ACHN (cell line): ENCODE measurements around the gene ONECUT1.

Source experiments
- DNase-seq: peaks from one replicate; pipeline ENCODE4 v3.0.0-alpha.2; 2015
- in situ Hi-C: cut with HindIII; loops from 2 replicates; pipeline ENCODE4 v1.10.0; 2017; ENCODE audit warnings: low sequenced_read_pairs, low pct_ligation_motif_present, low pct_unique_long_range_greater_than_20kb

The ONECUT1 gene

DNA sequence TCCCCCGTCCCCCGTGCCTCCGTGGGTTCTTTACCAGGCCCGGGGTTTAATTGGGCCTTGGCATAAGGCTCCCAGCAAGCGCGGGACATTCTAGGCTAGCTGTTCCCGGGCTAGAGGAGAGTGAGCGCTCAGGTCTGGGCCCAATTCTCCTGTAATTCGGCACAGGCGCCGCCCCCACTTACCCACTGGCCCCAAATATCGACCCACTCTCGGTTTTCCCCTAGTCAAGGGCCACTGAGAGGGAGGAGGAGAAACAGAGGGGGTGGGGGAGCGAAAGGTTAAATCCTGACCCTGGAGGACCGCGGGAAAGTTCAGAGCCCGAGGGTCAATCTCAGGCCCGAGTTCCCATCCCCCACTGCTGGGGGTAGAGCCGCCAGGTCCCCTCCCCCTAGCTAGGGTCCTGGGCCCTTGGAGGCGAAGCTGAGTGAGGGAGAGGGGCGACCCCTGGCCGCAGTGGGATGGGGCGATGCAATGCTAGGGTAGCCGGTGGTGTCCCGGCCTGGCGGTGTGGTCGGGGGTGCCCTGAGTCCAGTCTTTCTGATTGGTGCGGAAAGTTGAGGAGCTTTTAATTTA, 8.5 kb upstream of the ONECUT1 start:
- DNase-seq: no peak
- in situ Hi-C loops: no loop called here

DNA sequence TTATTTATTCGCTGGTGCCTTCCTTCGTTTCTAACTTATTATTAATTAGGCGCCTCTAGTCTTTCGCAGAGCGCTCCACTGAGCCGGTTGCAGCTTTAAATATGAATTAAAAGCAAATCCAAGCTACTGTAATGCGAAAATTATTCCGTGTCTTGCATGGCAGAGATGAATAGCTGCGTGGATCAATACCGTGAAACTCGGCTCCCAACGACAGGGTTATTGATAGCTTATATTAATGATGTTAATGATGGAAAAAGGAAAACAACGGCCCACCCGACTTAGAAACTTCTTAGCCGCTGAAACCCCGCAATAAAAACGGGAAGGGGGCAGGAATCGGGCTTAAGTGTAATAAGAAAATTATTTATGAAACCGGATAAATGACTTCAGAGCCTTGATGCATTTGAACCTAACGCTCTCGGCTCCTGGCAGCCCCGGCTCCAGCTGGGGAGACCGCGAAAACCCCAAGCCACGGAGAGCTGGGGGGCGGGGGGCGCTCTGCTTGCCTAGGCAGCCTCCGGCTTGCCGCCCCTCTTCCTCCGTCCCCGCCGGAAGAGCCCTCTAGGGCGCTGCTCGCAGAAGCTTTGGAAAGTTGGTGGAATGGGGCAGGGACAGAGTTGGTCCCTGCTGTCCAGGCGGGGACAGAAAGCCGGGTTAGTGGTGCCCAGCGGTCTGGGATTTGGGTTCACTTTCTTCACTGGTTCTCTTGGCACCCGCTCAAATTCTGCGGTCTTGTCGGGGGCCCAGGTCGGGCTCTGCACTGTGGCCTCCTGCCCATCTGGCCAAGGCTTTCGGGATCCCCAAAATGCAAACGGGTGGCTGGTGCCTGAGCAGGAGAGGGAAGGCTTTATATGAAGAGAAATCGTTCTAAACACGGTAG, 7.7 kb upstream of the ONECUT1 start:
- in situ Hi-C loops: no loop called here
- no peak for DNase-seq

DNA sequence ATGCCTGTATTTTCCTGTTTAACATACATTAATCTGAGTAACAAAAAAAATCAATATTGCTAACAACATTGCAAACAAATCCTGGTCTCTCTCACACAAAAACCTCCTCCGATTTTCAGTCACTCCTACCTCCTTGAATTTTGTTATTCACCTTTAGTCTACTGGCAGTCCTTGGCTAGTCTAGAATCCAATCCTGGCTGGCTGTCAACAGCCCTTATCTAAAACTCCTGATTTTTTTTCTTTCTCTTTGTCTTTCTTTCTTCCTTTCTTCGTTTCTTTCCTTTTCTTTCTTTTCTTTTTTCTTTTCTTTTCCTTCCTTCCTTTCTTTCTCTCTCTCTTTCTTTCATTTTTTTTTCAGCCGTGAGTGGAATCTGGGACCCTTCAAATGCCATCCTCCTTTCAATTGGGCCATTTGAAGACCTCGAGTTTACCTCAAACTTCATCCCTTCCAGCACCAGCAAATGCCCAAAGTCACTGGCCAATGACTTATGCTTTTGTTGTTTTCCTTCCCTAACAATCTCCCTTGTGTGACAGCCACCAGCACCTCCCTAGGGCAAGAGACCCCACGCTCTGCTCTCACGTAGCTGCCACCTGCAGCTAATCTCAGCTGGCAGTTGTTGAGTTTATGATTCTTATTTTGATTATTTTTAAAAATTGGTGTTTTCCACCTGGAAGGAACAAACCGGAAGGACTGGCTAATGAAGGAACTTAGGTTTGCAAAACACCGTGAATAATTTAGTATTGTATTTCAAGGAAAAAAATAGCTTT, 6.8 kb upstream of the ONECUT1 start:
- in situ Hi-C loops: no loop called here
- DNase-seq: no peak

DNA sequence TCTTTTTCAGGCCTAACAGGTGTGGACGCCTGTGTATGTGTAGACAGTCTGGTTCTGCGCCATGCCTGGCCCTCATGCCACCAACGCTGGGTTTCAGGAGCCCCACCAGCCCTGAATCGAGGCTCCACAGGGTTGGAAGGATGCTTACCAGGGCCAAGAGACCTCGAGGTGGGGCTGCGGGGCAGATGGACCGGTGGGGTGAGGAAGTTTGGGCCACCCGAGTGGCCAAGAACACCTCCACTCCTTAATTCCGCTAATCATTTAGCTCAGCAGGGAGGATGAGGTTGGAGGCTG, 6.0 kb upstream of the ONECUT1 start:
- in situ Hi-C loops: no loop called here
- DNase-seq: no peak

DNA sequence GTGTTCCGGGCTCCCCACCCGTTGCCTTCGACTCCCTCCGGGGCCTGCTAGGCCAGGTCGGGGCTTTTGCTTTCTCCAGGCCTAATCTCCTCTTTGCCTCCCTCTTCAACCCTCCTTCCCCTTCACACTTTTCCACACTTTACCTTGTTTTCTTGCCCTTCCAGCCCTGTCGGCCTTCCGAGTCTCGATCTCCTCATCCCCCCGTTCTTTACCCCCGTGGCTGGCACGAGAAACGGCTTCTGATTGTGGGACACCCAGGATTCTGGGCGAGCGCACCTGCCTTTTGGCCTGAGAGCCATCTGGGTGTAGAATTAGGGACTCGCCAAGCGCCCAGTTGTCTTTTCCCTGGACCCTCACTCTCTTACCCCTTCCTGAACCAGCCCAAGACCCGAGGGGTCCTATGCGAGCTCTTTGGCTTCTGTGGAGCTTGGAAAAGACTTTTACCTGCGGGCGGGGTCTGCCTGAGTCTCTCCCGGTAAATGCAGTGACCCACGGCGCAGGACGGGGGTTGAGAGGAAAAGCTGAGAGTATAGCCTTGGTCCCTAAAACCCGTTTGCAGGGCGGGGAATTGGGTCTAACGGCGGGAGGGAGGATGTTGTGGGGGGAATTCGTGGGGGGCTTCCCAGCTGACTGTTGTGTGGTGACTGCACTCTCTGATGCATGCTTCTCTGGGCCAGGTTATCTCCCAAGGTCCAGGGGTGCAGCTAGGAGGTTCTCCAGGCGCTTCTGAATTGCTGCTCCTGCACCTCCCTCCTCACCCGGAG, 5.5 kb upstream of the ONECUT1 start:
- in situ Hi-C loops: no loop called here
- no peak for DNase-seq

DNA sequence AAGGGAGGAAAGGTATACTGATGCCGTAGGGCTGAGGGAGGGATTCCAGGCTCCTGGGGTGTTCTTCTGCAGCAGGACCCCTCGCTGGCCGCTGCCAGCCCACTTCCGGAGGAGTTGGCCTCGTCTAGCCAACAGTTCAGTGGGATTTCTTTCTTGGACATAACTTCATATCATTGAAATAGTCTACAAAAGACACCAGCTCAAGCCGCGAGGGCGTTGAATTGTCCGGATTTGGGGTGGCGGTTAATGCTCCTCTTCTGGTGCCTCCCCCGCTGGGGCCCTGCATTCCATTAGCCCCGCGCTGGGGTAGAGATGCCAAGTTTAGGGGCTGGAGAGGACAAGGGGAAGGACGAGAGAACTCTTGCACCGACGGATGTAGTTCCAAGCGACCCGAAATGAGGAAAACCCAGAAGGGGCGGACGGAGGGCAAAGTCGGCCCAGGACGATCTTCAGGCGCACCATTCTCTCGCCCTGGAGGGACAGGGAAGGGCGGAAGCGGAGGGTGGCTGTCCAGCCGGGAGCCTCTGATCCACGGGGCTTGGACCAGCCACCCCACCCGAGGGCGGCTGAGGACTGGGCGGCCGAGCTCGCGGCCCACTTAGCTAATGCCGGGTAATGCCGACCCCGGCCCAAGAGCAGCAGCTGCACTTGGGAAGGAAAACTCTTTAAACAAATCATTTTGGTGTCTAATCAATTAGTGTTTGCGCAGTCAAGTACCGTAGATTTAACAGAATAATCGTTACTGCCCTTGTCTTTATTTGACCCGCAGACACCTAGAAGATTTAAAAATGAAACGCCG, 4.7 kb upstream of the ONECUT1 start:
- in situ Hi-C loops: no loop called here
- no peak for DNase-seq

DNA sequence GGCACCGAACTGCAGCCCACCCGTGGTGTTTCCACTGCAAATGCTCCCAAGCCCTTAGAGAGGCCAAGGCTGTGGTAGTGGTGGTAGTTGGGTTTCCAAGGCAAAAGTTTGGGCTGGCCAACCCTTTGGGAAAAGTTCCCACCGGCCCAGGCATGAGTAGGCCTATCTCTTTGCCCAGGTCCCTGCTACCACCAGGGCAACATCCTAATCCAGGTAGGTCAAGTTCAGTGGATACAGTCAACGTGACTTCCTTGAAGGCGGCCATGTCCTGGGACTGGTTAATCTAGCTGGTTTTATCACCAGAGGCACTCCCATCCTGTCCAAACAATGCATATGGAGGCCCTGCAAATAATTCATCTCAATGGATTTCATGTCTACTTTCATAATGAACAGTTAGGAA, 1.6 kb upstream of the ONECUT1 start:
- in situ Hi-C loops: no loop called here
- no peak for DNase-seq

DNA sequence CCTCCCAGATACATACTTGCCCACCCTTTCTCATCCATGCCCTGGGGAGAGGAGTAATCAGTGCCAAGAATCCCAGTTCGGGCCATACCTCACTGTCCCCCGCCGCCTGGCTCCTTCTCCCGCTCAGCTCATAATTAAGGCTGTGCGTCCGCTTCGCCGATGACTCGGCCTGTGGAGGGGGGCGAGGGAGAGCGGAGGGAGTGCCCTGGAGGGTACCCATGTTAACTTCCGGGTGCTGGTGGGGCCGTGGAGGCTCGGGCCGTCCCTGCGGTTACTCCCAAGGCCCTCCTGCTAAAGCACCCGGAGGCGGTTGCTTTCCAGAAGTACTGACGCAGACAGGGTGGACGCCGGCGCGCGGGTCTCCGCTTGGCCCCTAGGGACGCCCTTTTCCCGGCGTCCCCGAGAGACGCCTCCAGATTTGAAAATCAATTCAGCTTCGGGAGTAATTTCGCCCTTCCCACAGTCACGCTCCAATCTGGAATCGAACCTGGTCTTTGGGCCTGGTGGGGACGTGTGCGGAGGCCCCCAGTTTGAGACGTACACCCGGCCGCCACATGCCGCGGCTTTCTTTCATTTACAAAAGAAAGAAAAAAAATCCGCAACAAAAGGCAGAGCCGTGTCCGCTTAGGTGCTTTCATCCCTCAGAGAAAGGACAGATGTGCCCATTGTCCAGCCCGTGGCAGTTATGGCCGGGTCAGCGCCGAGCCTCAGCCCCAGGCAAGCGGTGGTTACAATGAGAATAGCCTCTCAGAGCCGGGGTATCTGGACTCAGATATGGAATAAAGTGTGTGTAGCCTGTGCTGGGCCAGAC, 1.0 kb upstream of the ONECUT1 start:
- in situ Hi-C loops: no loop called here
- no peak for DNase-seq

DNA sequence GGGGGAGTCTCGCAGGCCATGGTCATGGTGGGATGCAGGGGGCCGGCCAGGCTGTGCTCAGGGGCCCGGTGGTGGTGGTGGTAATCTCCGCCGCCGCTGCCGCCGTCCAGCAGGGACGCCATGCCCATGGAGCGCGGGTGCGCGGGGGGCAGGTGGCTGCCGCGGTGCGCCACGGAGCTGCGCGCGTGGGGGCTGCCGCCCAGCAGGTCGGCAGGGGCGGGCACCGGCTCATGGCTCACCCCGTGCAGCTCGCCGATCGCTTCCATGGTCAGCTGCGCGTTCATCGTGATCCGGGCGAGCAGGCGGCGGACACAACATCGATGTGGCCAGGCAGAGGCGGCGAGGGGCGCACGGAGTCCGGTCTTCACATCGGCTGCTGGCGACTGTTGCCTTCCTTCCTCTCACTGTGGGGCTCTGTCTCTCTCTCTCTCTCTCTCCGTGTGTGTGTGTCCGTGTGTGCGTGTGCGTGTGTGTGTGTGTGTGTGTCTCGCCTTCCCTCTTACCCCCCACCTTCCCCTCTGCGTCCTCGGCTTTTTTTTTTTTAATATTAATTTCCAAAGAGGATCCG, 451 bp downstream of the ONECUT1 start:
- in situ Hi-C loops: no loop called here
- DNase-seq: peak; percentile 12

DNA sequence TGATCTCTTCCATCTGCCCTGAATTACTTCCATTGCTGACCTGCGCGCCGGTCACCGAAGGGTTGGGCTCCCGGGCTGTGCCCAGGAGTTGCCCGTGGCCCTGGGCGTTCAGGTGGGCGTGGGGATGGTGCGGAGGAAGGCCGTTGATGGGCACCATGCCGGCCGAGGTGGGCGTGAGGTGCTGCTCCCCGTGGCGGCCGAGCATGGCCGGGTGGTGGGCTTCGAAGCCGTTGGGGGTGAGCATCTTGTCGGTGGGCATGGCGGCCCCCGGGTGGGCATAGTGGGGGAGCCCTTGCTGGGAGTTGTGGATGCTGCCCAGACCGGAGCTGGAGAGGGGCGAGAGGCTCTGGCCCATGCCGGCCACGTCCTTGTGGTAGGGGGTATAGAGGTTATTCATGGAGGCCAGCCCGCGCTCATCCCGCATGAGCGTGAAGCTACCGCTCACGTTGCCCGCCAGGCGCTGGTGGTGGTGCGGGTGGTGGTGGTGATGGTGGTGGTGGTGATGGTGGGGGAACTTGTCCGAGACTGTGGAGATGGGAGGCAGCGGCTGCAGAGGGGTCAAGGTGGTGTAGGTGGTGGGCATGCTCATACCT, 1.0 kb downstream of the ONECUT1 start:
- DNase-seq: no peak
- in situ Hi-C loops: no loop called here

DNA sequence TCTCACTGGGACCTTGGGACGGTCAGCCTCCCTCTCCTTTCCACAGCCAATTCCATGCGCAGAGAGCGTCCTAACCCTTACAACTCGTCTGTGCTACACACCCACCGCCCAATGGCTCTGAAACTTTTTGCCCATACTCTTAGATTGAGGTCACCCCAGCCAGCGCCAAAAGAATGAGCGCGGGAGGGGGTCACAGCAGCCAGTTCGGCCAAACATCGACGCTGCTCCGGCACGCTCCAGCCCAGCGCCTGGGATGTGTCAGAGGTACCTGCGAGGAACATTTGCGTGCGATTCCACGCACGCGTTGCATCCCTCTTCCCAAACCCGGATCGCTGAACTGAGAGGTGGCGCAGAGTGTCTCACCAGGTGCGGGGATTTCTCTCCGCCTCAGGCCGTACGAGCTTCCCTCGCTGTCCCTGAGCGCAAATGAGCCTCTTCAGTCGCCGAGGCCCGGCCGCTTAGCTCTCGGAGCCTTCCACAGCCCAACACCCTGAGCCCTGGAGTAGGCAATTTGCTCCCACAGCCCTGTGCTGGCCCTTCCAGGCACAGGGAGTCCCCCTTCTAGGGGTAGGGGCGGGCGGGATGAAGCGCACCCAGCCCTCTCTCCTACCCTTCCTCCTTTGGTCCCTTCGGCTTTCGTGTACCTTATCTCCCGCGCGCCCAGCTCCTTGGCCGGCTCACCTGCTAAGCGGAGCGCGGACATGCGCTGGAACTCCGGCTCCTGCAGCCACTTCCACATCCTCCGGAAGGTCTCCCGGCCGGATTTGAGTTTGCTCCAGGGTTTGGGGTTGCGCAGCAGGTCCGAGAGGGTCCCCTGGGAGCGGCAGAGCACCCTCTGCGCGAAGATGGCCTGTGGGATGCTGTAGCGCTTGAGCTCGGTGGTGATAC, 1.8 kb downstream of the ONECUT1 start:
- no peak for DNase-seq
- in situ Hi-C loops: no loop called here

DNA sequence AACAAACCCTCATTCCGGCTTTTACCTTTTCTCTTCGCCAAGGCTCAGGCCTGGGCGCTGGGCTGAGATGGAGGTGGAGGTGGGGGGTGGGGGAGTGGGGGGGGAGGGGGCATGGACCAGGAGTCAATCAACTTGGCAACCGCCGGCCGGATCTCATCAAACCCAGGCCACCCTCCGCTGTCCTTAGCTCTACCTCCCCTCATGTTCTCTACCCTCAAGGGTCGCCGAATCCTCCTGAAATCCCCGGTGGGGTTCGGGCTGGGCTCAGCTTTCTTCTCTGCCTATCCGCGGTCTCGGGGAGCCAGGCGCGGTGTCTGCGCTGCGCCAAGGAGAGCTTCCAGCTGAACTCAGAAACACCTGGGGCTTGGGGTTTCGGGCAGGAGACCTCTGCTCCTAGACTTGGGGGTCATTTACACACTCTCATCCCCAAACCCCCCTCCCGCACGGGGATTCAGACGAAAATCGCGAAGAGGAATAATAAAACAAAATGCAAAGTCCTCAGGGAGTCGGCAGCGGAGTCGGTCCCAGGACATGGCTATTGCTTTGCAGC, 2.5 kb downstream of the ONECUT1 start:
- in situ Hi-C loops: no loop called here
- DNase-seq: no peak

DNA sequence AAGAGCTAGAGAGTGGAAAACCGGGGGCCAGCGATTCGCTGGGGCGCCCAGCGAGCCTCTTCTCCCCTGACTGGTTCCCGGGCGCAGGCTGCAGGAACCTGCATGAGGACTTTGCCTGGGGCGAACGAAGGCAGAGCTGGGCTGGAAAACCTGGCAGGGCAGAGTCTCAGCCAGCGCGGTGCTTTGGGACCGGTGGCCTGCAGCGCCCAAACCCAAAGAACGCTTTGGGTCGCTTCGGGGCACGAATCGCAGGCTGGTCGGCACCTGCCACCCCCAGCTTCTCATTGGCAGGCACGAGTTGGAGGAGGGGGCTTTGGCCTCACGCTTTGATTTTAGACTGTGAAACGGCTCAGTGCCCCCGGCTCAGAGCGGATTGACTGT, 3.0 kb downstream of the ONECUT1 start:
- no peak for DNase-seq
- in situ Hi-C loops: no loop called here

DNA sequence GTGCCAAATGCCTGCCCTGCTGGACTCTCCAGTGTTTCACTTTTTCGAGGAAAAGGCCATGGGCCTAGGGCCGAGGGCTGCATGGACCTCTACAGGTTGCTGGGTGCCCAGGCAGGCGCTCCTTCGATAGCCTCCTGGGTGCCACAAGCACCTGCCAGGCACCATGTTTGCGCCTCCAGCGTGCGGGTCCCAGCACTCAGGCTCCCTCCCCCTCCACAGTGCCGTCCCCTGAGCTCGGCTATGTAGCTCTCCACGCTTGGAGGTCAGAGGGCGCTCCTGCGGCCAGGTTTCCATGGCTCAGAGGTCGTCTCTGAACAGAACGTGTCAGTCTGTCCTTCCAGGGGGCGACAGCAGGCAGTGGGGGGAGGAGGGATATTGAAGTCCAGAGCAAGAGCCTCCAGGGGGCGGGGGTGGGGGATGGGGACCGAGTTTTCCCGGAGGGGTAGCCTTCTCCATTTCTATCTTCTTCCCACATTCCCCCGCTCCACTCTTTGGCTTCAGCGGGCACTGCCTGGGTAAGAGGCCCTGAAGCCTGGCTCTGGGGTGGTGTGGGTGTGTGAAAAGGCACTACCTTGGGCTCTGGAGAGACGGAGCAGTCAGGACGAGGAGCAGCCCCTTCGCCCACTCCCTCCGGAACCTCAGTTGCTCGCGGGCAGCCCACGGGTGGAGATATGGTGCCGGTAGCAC, 3.6 kb downstream of the ONECUT1 start:
- DNase-seq: no peak
- in situ Hi-C loops: no loop called here

DNA sequence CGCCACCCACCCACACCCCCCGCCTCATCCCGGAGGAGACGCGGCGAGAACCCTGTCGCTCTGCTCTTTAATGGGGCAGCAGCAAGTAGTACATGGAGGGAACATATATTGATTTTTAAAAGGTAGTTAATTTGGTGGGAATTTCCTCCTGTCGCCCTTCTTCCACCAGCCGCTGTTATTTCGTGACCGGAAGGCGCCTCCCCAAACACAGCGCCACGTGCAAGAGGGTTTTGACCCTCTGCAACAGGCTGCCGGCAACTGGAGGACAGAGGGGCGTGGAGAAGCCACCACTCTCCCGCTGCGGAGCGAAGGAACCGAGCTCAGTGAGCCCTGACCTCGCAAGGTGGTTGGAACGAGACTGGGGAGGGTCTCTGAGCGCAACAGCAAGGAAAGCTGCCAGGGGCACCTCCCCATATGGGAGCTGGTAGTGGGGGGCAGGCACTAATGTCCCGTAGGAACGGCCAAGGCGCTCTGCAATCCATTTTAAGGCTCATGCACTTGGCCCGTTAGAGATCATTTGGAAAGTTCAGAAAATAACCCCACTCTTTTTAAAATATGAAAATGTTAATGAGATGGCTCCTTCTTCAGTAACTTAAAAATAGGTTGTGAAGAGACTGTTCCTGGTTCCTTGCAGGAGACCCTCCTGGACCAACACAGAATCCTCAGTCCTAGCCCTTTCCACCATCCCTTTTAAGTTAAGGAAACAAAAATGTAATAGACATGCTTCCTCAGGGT, 4.3 kb downstream of the ONECUT1 start:
- in situ Hi-C loops: no loop called here
- DNase-seq: no peak
